Osteoblast (primary cell): ENCODE results near the gene ZNF641. TPM values are rescaled to one million over a fixed set of nuclear protein-coding genes. Genes with fewer than 3 reads are reported as not detected.
"Not testable (repeated sequence)": the region's sequence is repeated elsewhere in the genome, so short reads cannot be mapped to it uniquely, and the experiment has no call there.

Experiments used
- DNase-seq: peaks from one replicate; pipeline ENCODE4 v3.0.0; 2011; ENCODE audit warnings: low spot score, mixed read lengths; ENCODE audit not compliant: insufficient read length; ENCODE audit errors: missing footprints
- H2AFZ ChIP-seq: 2 replicates; pipeline ENCODE4 v1.6.0; 2011; ENCODE audit warnings: mild to moderate bottlenecking, low read length
- H3K27ac ChIP-seq: 2 replicates; pipeline ENCODE4 v1.5.1; 2011; ENCODE audit warnings: mild to moderate bottlenecking, low read depth, low read length, moderate library complexity
- H3K27me3 ChIP-seq: 2 replicates; pipeline ENCODE4 v1.6.0; 2012; ENCODE audit warnings: mild to moderate bottlenecking, control low read depth, inconsistent platforms, low read length, moderate library complexity; ENCODE audit not compliant: insufficient read depth
- H3K36me3 ChIP-seq: 2 replicates; pipeline ENCODE4 v1.5.1; 2011; ENCODE audit warnings: mild to moderate bottlenecking, low read length, control low read depth, moderate library complexity; ENCODE audit not compliant: insufficient read depth
- H3K4me1 ChIP-seq: 2 replicates; pipeline ENCODE4 v1.5.1; 2011; ENCODE audit warnings: mild to moderate bottlenecking, low read length, control low read depth, moderate library complexity; ENCODE audit not compliant: insufficient read depth
- H3K4me2 ChIP-seq: 2 replicates; pipeline ENCODE4 v1.6.0; 2011; ENCODE audit warnings: mild to moderate bottlenecking, low read length; ENCODE audit not compliant: insufficient read depth
- H3K4me3 ChIP-seq: fragments of 200-600 bp; sonication (generic); 3 replicates; pipeline ENCODE4 v1.5.1; 2012; ENCODE audit warnings: mild to moderate bottlenecking, low read length, inconsistent platforms; ENCODE audit not compliant: insufficient read depth
- H3K79me2 ChIP-seq: 2 replicates; pipeline ENCODE4 v1.6.0; 2012; ENCODE audit warnings: mild to moderate bottlenecking, low read length, control low read depth, inconsistent platforms; ENCODE audit not compliant: insufficient read depth
- H3K9me3 ChIP-seq: 2 replicates; pipeline ENCODE4 v1.5.1; 2011; ENCODE audit warnings: low read depth, low read length, control low read depth
- H4K20me1 ChIP-seq: 2 replicates; pipeline ENCODE4 v1.6.0; 2012; ENCODE audit warnings: mild to moderate bottlenecking, low read length, control low read depth; ENCODE audit not compliant: insufficient read depth
- CTCF ChIP-seq: IDR thresholded peaks from 2 replicates; pipeline ENCODE4 v1.5.1; 2011; ENCODE audit warnings: mild to moderate bottlenecking, low read depth, low read length, moderate library complexity; ENCODE audit errors: extremely low read depth
- total RNA-seq: library from RNA; depleted of rRNA; stranded (reverse); fragments of >200 nt; gene quantifications from 2 replicates; pipeline ENCODE4 v1.2.3, GENCODE V29; 2012

The ZNF641 gene
- total RNA-seq, 1 donor, result 14.1 TPM

DNA sequence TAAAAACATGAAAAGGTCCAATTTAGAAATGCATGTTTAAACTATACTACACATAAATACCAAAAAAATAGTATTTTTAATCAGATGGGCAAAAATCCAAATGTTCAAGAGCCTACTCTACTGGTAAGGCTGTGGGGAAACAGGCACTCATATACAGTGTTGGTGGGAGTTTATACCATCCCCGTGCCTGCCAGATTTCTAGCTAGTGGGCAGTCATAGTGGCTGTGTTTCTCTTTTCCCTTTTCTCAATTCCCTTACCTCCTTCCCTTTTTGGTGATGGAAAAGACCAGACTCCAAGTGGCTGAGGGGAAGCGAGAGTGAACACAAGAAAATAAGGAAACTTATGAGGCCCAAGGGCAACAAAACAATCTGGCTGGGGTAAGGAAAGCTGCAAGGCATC lies 14.7 kb downstream of the ZNF641 start:
- H3K27ac ChIP-seq, result no peak overlapping the region
- no peaks in the 10 kb centered on the region for H3K9me3 ChIP-seq
- no peak overlapping the region for H3K4me3 ChIP-seq
- no peaks in the 10 kb centered on the region for H3K36me3 ChIP-seq
- H3K4me2 ChIP-seq, result no peak overlapping the region
- H4K20me1 ChIP-seq, result no peaks in the 10 kb centered on the region
- TF ChIP-seq CTCF, result no peak
- no peaks in the 10 kb centered on the region for H3K27me3 ChIP-seq
- H2AFZ ChIP-seq, result no peak overlapping the region
- H3K79me2 ChIP-seq, result no peaks in the 10 kb centered on the region
- H3K4me1 ChIP-seq, result no peaks in the 10 kb centered on the region
- no peak for DNase-seq

- Histone ChIP-seq H3K79me2 (no peaks in the 10 kb centered on the region), H2AFZ (no peak overlapping the region), H3K4me1 (no peaks in the 10 kb centered on the region), H4K20me1 (no peaks in the 10 kb centered on the region), H3K27ac (no peak overlapping the region), H3K36me3 (no peaks in the 10 kb centered on the region), H3K9me3 (no peaks in the 10 kb centered on the region), H3K4me3 (no peak overlapping the region), H3K4me2 (no peak overlapping the region), H3K27me3 (no peaks in the 10 kb centered on the region)
- DNase-seq, result peak; percentile 64
- no peak for TF ChIP-seq CTCF
These were observed 15.9 kb downstream of the ZNF641 start for GRCh38 chr12:48334808-48335207.

DNA sequence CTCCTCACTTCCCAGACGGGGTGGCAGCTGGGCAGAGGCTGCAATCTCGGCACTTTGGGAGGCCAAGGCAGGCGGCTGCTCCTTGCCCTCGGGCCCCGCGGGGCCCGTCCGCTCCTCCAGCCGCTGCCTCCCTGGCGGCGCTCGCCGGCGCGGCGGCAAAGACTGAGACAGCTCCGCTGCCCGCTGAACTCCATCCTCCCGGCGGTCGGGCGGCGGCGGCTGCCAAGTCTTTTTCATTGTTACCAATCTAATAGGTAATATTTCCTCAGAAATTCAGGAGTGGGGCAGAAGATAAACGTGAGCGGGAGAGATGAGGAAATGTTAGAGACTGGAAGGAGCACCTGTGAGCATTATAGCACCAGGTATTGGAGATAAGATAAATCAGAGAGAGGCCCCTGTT lies 17.0 kb downstream of the ZNF641 start:
- H2AFZ ChIP-seq, H3K27ac ChIP-seq, H3K79me2 ChIP-seq, DNase-seq, H3K4me2 ChIP-seq, H3K9me3 ChIP-seq, H3K27me3 ChIP-seq, H3K36me3 ChIP-seq, H3K4me3 ChIP-seq, H4K20me1 ChIP-seq, H3K4me1 ChIP-seq: not testable (repeated sequence)

- Histone ChIP-seq H2AFZ (no peak overlapping the region), H3K4me3 (no peak overlapping the region), H3K4me1 (no peaks in the 10 kb centered on the region), H3K9me3 (no peaks in the 10 kb centered on the region), H3K27ac (no peak overlapping the region), H3K36me3 (no peaks in the 10 kb centered on the region), H4K20me1 (no peaks in the 10 kb centered on the region), H3K27me3 (no peaks in the 10 kb centered on the region), H3K79me2 (no peaks in the 10 kb centered on the region), H3K4me2 (no peak overlapping the region)
- no peak for TF ChIP-seq CTCF
- no peak for DNase-seq
These were observed 19.3 kb downstream of the ZNF641 start for GRCh38 chr12:48331399-48331798.
